HepG2 (cell line): ENCODE measurements around the gene PNN. TPM values are rescaled to one million over a fixed set of nuclear protein-coding genes. Genes with fewer than 3 reads are reported as not detected.

ENCODE experiments used
- EP300 ChIP-seq, 3 experiments: sonication (generic) in 1 of 3; formaldehyde crosslinking in 1 of 3; IDR thresholded peaks; 2 replicates each; pipeline versions ENCODE4 v1.5.1 to v1.6.1; 2011 to 2020; ENCODE audit warnings: low read depth in 2 of 3, low read length in 2 of 3, borderline replicate concordance in 1 of 3, improper control_type of control experiment in 1 of 3, mild to moderate bottlenecking in 1 of 3, missing genetic modification reagents in 1 of 3, moderate library complexity in 1 of 3
- GRHL1 ChIP-seq: sonication (generic); formaldehyde crosslinking; conservative IDR thresholded peaks from 2 replicates; pipeline ENCODE4 v1.8.0; 2022; ENCODE audit warnings: missing genetic modification reagents
- IKZF5 ChIP-seq: IDR thresholded peaks from 2 replicates; pipeline ENCODE4 v1.6.1; 2018; ENCODE audit warnings: missing genetic modification reagents, mild to moderate bottlenecking, missing compliant biosample characterization
- KDM2A ChIP-seq: sonication (generic); formaldehyde crosslinking; IDR thresholded peaks from 2 replicates; pipeline ENCODE4 v1.4.0; 2020; ENCODE audit warnings: low read depth, missing genetic modification reagents, borderline replicate concordance
- KDM4B ChIP-seq: sonication (generic); formaldehyde crosslinking; IDR thresholded peaks from 2 replicates; pipeline ENCODE4 v1.4.0; 2020; ENCODE audit warnings: missing genetic modification reagents
- KLF16 ChIP-seq, 2 experiments: sonication (generic) in 1 of 2; formaldehyde crosslinking in 1 of 2; IDR thresholded peaks; 2 replicates each; pipeline versions ENCODE4 v1.6.1 to v1.8.0; 2016 to 2023; ENCODE audit warnings: missing genetic modification reagents in 2 of 2, missing compliant biosample characterization in 1 of 2
- SRY ChIP-seq: sonication (generic); formaldehyde crosslinking; IDR thresholded peaks from 2 replicates; pipeline ENCODE4 v1.8.0; 2022; ENCODE audit warnings: mild to moderate bottlenecking, missing genetic modification reagents
- THYN1 ChIP-seq: sonication (generic); formaldehyde crosslinking; IDR thresholded peaks from 2 replicates; pipeline ENCODE4 v1.8.1; 2023; ENCODE audit warnings: low read depth, mild to moderate bottlenecking, moderate library complexity, missing genetic modification reagents, borderline replicate concordance
- ZBTB14 ChIP-seq: sonication (generic); formaldehyde crosslinking; IDR thresholded peaks from 2 replicates; pipeline ENCODE4 v1.4.0; 2020; ENCODE audit warnings: missing genetic modification reagents
- ZMAT3 ChIP-seq: sonication (generic); formaldehyde crosslinking; conservative IDR thresholded peaks from 2 replicates; pipeline ENCODE4 v1.7.0; 2021; ENCODE audit warnings: missing genetic modification reagents
- ZNF354B ChIP-seq: sonication (generic); formaldehyde crosslinking; IDR thresholded peaks from 2 replicates; pipeline ENCODE4 v1.8.0; 2022; ENCODE audit warnings: mild to moderate bottlenecking, missing genetic modification reagents
- ZSCAN25 ChIP-seq: sonication (generic); formaldehyde crosslinking; IDR thresholded peaks from 2 replicates; pipeline ENCODE4 v1.8.0; 2022; ENCODE audit warnings: mild to moderate bottlenecking, missing genetic modification reagents
- polyA plus RNA-seq, 8 experiments: library from polyadenylated mRNA; depleted of rRNA in 3 of 8; stranded (reverse) in 7 of 8; unstranded in 1 of 8; fragments of >200 nt; fragmentation: Illumina TruSeq in 4 of 8; extraction: Trizol in 4 of 8; gene quantifications; 2 replicates each; pipeline versions ENCODE4 v1.2.1 to v1.2.3, GENCODE V29; 2011 to 2016; ENCODE audit warnings: low read depth in 4 of 8, missing spikeins in 1 of 8, mixed read lengths in 1 of 8; ENCODE audit not compliant: insufficient read depth in 1 of 8
- total RNA-seq, 5 experiments: library from RNA; depleted of rRNA; stranded (reverse); fragments of >200 nt; fragmentation: Illumina TruSeq; extraction: Trizol; gene quantifications; 2 replicates each; pipeline ENCODE4 v1.2.3, GENCODE V29; 2016; ENCODE audit warnings: low read depth in 1 of 5
- TF ChIP-seq, protein P1 (sequence below): sonication (generic); formaldehyde crosslinking; IDR thresholded peaks from 2 replicates; pipeline ENCODE4 v1.4.0; 2020; ENCODE audit warnings: missing genetic modification reagents
- TF ChIP-seq, protein P2 (sequence below): sonication (generic); formaldehyde crosslinking; IDR thresholded peaks from 2 replicates; pipeline ENCODE4 v1.4.0; 2020; ENCODE audit warnings: missing genetic modification reagents, borderline replicate concordance

PNN gene
- total and polyA plus RNA-seq, 2 of the 13 experiments (the other 11 are each of a cell fraction or from before 2014, with no cell fraction given) = 58.0 to 214 TPM

- TF ChIP-seq, protein P1, sequence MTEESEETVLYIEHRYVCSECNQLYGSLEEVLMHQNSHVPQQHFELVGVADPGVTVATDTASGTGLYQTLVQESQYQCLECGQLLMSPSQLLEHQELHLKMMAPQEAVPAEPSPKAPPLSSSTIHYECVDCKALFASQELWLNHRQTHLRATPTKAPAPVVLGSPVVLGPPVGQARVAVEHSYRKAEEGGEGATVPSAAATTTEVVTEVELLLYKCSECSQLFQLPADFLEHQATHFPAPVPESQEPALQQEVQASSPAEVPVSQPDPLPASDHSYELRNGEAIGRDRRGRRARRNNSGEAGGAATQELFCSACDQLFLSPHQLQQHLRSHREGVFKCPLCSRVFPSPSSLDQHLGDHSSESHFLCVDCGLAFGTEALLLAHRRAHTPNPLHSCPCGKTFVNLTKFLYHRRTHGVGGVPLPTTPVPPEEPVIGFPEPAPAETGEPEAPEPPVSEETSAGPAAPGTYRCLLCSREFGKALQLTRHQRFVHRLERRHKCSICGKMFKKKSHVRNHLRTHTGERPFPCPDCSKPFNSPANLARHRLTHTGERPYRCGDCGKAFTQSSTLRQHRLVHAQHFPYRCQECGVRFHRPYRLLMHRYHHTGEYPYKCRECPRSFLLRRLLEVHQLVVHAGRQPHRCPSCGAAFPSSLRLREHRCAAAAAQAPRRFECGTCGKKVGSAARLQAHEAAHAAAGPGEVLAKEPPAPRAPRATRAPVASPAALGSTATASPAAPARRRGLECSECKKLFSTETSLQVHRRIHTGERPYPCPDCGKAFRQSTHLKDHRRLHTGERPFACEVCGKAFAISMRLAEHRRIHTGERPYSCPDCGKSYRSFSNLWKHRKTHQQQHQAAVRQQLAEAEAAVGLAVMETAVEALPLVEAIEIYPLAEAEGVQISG (CRISPR knock-in tag) = peak; percentile 82
- TF ChIP-seq KDM2A (CRISPR knock-in tag) (peak; percentile 56; the same call in 1 of the 2 replicates), ZMAT3 (peak; percentile 54; the same call in 1 of the 2 replicates), KDM4B (CRISPR knock-in tag) (0 out of 2 replicates have a peak, but pooled peaks have one; percentile 26), EP300 (IDR thresholded peaks at IDR 0.05; ENCODE audit: low read depth in 2 of 2, low read length in 2 of 2) (peak in 1 of 2 experiments; percentile 63; a peak in 3 of 4 replicates), EP300 (CRISPR knock-in tag; IDR thresholded peaks at IDR 0.05; ENCODE audit: borderline replicate concordance) (no peak), ZBTB14 (no peak), GRHL1 (CRISPR knock-in tag) (no peak), KLF16 (CRISPR knock-in tag; IDR thresholded peaks at IDR 0.05) (0 out of 4 replicates have a peak, but pooled peaks of 1 of the 2 experiments have one; percentile 25), ZNF354B (CRISPR knock-in tag) (no peak), THYN1 (CRISPR knock-in tag) (no peak), ZSCAN25 (CRISPR knock-in tag) (peak; percentile 33; the same call in 1 of the 2 replicates), IKZF5 (peak; percentile 57; the same call in 1 of the 2 replicates), SRY (CRISPR knock-in tag) (0 out of 2 replicates have a peak, but pooled peaks have one; percentile 56)
- TF ChIP-seq, protein P2, sequence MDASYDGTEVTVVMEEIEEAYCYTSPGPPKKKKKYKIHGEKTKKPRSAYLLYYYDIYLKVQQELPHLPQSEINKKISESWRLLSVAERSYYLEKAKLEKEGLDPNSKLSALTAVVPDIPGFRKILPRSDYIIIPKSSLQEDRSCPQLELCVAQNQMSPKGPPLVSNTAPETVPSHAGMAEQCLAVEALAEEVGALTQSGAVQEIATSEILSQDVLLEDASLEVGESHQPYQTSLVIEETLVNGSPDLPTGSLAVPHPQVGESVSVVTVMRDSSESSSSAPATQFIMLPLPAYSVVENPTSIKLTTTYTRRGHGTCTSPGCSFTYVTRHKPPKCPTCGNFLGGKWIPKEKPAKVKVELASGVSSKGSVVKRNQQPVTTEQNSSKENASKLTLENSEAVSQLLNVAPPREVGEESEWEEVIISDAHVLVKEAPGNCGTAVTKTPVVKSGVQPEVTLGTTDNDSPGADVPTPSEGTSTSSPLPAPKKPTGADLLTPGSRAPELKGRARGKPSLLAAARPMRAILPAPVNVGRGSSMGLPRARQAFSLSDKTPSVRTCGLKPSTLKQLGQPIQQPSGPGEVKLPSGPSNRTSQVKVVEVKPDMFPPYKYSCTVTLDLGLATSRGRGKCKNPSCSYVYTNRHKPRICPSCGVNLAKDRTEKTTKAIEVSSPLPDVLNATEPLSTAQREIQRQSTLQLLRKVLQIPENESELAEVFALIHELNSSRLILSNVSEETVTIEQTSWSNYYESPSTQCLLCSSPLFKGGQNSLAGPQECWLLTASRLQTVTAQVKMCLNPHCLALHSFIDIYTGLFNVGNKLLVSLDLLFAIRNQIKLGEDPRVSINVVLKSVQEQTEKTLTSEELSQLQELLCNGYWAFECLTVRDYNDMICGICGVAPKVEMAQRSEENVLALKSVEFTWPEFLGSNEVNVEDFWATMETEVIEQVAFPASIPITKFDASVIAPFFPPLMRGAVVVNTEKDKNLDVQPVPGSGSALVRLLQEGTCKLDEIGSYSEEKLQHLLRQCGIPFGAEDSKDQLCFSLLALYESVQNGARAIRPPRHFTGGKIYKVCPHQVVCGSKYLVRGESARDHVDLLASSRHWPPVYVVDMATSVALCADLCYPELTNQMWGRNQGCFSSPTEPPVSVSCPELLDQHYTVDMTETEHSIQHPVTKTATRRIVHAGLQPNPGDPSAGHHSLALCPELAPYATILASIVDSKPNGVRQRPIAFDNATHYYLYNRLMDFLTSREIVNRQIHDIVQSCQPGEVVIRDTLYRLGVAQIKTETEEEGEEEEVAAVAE (CRISPR knock-in tag) = no peak
These were observed 29.6 kb upstream of the PNN start (continued) for GRCh38 chr14:39145266-39145966.
